Effector memory CD4-positive, alpha-beta T cell (primary cell): ENCODE results near the gene TMPRSS7.

Experiments used
- DNase-seq, 3 donors: peaks; one replicate each; pipeline ENCODE4 v3.0.0-alpha.2; 2020
- H3K27ac ChIP-seq: 2 replicates; pipeline ENCODE4 v1.7.0; 2013; ENCODE audit warnings: mild to moderate bottlenecking, low read length, moderate library complexity; ENCODE audit not compliant: insufficient read depth, poor library complexity, severe bottlenecking
- H3K27me3 ChIP-seq: replicated peaks from 2 replicates; pipeline ENCODE4 v1.7.0; 2013; ENCODE audit warnings: mild to moderate bottlenecking, low read length; ENCODE audit not compliant: insufficient read depth, control insufficient read depth, poor library complexity, severe bottlenecking
- H3K36me3 ChIP-seq: 2 replicates; pipeline ENCODE4 v1.7.0; 2013; ENCODE audit warnings: mild to moderate bottlenecking, low read length, moderate library complexity; ENCODE audit not compliant: control insufficient read depth, insufficient read depth
- H3K4me1 ChIP-seq: 2 replicates; pipeline ENCODE4 v1.7.0; 2013; ENCODE audit warnings: low read length, mild to moderate bottlenecking; ENCODE audit not compliant: control insufficient read depth, insufficient read depth, poor library complexity, severe bottlenecking
- H3K4me3 ChIP-seq: 2 replicates; pipeline ENCODE4 v1.7.0; 2013; ENCODE audit warnings: low read length, low read depth, mild to moderate bottlenecking; ENCODE audit not compliant: insufficient read depth, poor library complexity, severe bottlenecking
- H3K9me3 ChIP-seq: 2 replicates; pipeline ENCODE4 v1.7.0; 2013; ENCODE audit warnings: mild to moderate bottlenecking, low read length, moderate library complexity; ENCODE audit not compliant: control insufficient read depth

Gene TMPRSS7

GRCh38 chr3:112084980-112085705, 50.6 kb downstream of the TMPRSS7 start:
- DNase-seq, result no peak
- Histone ChIP-seq H3K27ac (no peak overlapping the region), H3K36me3 (no peaks in the 10 kb centered on the region), H3K27me3 (no peaks in the 10 kb centered on the region), H3K4me1 (peaks cover 13% of the 10 kb centered on the region), H3K9me3 (no peaks in the 10 kb centered on the region), H3K4me3 (no peak overlapping the region)

DNA sequence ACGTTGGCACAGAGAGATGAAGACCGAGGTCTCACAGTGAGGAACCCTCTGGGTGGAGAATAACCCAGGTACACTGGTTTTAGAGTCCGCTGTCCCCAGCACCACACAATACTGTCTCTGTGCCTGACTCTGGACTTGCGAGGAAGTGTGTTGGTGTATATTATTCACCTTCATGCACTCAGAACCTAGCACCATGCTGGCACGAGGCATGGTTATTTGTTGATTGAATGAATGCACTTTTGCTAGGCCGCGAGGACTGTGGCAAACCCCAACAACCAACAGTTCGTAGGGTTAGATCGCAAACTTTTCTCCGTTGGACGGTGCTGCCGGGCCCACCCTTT, 51.2 kb downstream of the TMPRSS7 start:
- no peak for DNase-seq
- peak overlapping the region; percentile 56 for H3K4me3 ChIP-seq
- H3K36me3 ChIP-seq, result no peaks in the 10 kb centered on the region
- H3K9me3 ChIP-seq, result no peaks in the 10 kb centered on the region
- no peaks in the 10 kb centered on the region for H3K27me3 ChIP-seq
- H3K4me1 ChIP-seq, result peaks cover 17% of the 10 kb centered on the region
- no peak overlapping the region for H3K27ac ChIP-seq

DNA sequence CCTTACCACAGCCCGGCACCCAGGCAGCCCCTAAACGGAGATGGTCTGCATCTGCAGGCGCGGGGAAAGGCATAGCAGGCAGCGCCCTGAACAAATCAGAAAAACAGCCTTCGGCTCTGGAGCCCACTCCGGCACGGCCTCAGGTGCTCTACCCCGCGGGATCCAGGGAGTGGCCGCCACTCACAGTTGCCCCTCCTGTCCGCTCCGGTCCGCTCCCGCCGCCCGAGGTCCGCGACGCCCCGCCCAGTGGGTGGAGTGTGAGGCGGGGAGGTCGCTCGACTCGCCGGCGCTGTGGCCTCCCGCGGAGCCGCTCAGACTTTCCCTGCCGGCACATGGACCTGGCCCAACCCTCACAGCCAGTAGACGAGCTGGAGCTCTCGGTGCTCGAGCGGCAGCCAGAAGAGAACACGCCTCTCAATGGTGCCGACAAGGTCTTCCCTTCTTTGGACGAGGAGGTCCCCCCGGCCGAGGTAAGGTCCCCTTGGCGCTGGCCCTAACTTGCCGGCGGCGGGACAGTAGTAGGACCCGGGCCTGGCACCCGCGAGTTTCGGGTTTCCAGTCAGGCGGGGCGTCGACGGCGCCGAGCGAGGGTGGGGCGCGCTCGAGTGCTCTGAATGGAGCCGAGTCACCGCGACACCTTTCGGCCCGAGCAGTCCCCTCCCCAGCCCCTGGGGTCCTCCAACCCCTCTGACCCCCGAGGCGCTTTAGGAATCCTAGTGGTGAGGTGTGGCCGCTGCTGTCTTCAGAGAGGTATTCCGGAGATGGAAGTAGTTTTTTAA, 51.7 kb downstream of the TMPRSS7 start, which contains the start of gene C3orf52:
Gene C3orf52, plus strand, starts transcription at position 314 of the 779 bp plus-strand sequence. Its CDS starts 19 bp downstream, at position 333.
- Histone ChIP-seq H3K9me3 (no peaks in the 10 kb centered on the region), H3K27me3 (no peaks in the 10 kb centered on the region), H3K36me3 (no peaks in the 10 kb centered on the region), H3K4me3 (peak within 1 kb of the TSS; percentile 56), H3K4me1 (peaks cover 18% of the 10 kb centered on the region), H3K27ac (no peak within 1 kb of the TSS)
- peak; percentile 31 to 49 (median 40) for DNase-seq

- no peaks in the 10 kb centered on the region for H3K9me3 ChIP-seq
- H3K27me3 ChIP-seq, result no peaks in the 10 kb centered on the region
- DNase-seq, result no peak
- H3K27ac ChIP-seq, result no peak overlapping the region
- H3K36me3 ChIP-seq, result no peaks in the 10 kb centered on the region
- peaks cover 18% of the 10 kb centered on the region for H3K4me1 ChIP-seq
- H3K4me3 ChIP-seq, result peak overlapping the region; percentile 56
Observed at GRCh38 chr3:112086875-112087524, 52.5 kb downstream of the TMPRSS7 start.

- Histone ChIP-seq H3K27ac (no peak overlapping the region), H3K27me3 (no peaks in the 10 kb centered on the region), H3K36me3 (no peaks in the 10 kb centered on the region), H3K4me1 (peaks cover 18% of the 10 kb centered on the region), H3K9me3 (no peaks in the 10 kb centered on the region), H3K4me3 (no peak overlapping the region)
- no peak for DNase-seq
Observed at GRCh38 chr3:112087746-112088145, 53.2 kb downstream of the TMPRSS7 start.

GRCh38 chr3:112088944-112089343, 54.4 kb downstream of the TMPRSS7 start:
- no peak overlapping the region for H3K27ac ChIP-seq
- peaks cover 18% of the 10 kb centered on the region for H3K4me1 ChIP-seq
- H3K36me3 ChIP-seq, result no peaks in the 10 kb centered on the region
- no peaks in the 10 kb centered on the region for H3K27me3 ChIP-seq
- H3K9me3 ChIP-seq, result no peaks in the 10 kb centered on the region
- no peak overlapping the region for H3K4me3 ChIP-seq
- DNase-seq, result no peak

DNA sequence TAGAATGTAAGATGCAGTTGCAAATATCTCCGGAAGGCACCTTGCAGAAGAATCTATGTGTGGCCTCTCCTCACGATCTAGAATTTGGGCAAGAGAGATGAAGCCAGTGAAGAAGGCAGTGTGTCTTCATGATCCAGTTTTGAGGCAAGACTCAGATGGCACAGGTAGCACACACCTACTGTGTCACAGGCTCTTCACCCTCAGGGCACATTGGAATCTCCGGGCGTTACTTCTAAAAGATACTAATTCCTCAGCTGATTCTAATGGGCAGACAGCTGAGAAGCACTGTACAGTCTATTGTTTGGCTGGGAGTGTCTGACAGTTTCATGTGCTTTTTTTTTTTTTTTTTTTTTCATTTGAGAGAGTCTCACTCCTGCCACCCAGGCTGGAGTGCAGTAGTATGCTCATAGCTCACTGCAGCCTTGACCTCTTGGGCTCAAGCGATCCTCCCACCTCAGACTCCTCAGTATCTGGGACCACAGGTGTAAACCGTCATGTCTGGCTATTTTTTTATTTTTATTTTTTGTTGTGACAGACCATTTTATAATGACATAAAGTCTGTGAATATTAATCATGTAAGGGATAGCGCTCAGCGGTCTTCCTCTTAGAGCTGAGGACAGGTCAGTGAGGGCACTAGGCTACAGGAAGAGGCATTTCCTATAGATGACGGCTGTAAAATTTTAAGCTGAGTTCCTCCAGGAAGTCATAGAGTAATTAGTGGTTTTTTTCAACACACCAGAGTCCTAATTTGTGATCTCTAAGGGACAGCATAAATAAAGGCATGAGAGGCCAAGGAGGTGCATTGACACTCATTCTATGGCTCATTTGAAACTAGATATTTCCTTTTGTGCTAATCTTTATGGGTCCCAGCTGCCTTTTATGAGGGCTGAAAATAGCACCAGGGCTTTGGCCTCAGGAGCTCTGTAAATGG, 55.7 kb downstream of the TMPRSS7 start:
- DNase-seq, result no peak
- Histone ChIP-seq H3K4me3 (no peak overlapping the region), H3K9me3 (no peaks in the 10 kb centered on the region), H3K4me1 (peaks cover 18% of the 10 kb centered on the region), H3K27me3 (no peaks in the 10 kb centered on the region), H3K36me3 (no peaks in the 10 kb centered on the region), H3K27ac (no peak overlapping the region)

DNA sequence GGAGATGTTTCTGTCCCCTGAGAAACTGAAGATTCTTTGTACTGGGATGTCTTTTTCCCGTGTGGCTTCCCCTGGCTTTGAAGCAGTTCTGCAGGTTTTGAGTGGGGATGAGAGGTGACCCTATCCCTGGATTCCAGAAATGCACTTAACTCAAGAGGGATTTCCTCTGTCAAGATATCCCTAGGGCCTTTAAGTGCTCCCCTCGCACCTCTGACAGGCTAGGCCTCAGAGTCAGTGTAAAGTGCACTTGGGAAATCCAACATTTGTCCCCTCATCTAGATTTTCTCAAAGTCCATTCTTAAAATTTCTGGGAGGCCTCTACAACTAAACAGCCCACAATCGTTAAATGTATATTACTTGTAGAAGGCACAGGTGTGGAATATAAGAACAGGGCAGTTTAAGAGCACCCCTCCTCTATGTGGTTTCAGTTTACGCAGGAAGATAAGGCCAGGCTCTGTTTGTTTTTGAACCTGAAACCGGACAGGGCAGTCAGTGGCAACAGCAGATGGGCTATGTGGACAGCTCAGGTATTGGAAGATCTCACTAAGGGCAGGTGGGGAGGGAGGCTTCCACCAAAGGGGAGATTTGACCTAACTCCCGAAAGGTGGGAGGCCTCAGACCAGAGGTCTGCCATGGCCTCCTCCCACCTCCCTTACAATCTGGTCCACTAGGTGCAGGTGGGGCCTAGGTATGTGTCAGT, 56.5 kb downstream of the TMPRSS7 start:
- no peaks in the 10 kb centered on the region for H3K27me3 ChIP-seq
- DNase-seq, result no peak
- peaks cover 14% of the 10 kb centered on the region for H3K4me1 ChIP-seq
- no peaks in the 10 kb centered on the region for H3K9me3 ChIP-seq
- no peak overlapping the region for H3K4me3 ChIP-seq
- H3K27ac ChIP-seq, result no peak overlapping the region
- no peaks in the 10 kb centered on the region for H3K36me3 ChIP-seq
